ENCODE measurements around the gene NTSR1. TPM values are rescaled to one million over a fixed set of nuclear protein-coding genes. Genes with fewer than 3 reads are reported as not detected.

NTSR1 gene
- total and polyA plus RNA-seq, 2 experiments from 2014 or later, result 0.15 to 1.4 TPM

DNA sequence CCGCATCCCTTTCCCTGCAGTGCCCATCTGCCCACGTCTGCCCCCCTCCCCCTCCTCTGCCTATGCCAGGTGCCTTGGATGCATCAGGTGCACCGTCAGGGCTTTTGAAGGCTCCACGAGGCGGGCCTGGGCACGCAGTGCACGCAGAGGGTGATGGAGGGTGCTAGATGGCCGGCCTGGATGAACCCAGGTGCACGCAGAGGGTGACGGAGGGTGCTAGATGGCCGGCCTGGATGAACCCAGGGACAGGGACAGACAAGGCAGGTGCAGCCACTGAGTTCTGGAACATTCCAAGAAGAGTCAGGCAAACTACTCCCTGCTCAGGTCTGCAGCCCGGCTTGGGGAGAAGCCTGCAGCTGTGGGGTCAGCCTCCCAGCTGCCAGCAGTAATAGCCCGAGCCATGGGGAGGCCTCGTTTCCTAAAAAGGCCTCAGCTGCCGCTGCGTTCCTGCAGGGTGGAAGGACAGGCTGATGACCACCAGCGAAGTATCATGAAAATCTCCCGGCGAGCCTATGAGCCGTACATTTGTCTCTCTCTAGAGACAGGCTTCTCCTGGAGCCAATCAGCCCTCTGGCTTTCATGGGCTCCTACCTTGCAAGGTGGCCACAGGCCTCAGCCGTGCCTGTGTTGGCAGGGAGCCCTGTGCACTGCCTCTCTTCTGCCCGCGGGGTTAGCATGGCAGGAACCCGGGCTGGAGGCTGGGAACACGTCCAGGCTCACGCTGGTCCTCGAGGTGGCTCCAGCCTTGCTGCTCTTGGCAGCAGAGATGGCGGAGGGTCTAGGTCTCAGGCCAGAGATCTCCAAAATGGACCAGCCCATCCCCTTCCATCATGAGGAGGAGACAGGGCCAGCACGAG is 29.6 kb downstream of the NTSR1 start (continued):
- TF ChIP-seq, protein P1, sequence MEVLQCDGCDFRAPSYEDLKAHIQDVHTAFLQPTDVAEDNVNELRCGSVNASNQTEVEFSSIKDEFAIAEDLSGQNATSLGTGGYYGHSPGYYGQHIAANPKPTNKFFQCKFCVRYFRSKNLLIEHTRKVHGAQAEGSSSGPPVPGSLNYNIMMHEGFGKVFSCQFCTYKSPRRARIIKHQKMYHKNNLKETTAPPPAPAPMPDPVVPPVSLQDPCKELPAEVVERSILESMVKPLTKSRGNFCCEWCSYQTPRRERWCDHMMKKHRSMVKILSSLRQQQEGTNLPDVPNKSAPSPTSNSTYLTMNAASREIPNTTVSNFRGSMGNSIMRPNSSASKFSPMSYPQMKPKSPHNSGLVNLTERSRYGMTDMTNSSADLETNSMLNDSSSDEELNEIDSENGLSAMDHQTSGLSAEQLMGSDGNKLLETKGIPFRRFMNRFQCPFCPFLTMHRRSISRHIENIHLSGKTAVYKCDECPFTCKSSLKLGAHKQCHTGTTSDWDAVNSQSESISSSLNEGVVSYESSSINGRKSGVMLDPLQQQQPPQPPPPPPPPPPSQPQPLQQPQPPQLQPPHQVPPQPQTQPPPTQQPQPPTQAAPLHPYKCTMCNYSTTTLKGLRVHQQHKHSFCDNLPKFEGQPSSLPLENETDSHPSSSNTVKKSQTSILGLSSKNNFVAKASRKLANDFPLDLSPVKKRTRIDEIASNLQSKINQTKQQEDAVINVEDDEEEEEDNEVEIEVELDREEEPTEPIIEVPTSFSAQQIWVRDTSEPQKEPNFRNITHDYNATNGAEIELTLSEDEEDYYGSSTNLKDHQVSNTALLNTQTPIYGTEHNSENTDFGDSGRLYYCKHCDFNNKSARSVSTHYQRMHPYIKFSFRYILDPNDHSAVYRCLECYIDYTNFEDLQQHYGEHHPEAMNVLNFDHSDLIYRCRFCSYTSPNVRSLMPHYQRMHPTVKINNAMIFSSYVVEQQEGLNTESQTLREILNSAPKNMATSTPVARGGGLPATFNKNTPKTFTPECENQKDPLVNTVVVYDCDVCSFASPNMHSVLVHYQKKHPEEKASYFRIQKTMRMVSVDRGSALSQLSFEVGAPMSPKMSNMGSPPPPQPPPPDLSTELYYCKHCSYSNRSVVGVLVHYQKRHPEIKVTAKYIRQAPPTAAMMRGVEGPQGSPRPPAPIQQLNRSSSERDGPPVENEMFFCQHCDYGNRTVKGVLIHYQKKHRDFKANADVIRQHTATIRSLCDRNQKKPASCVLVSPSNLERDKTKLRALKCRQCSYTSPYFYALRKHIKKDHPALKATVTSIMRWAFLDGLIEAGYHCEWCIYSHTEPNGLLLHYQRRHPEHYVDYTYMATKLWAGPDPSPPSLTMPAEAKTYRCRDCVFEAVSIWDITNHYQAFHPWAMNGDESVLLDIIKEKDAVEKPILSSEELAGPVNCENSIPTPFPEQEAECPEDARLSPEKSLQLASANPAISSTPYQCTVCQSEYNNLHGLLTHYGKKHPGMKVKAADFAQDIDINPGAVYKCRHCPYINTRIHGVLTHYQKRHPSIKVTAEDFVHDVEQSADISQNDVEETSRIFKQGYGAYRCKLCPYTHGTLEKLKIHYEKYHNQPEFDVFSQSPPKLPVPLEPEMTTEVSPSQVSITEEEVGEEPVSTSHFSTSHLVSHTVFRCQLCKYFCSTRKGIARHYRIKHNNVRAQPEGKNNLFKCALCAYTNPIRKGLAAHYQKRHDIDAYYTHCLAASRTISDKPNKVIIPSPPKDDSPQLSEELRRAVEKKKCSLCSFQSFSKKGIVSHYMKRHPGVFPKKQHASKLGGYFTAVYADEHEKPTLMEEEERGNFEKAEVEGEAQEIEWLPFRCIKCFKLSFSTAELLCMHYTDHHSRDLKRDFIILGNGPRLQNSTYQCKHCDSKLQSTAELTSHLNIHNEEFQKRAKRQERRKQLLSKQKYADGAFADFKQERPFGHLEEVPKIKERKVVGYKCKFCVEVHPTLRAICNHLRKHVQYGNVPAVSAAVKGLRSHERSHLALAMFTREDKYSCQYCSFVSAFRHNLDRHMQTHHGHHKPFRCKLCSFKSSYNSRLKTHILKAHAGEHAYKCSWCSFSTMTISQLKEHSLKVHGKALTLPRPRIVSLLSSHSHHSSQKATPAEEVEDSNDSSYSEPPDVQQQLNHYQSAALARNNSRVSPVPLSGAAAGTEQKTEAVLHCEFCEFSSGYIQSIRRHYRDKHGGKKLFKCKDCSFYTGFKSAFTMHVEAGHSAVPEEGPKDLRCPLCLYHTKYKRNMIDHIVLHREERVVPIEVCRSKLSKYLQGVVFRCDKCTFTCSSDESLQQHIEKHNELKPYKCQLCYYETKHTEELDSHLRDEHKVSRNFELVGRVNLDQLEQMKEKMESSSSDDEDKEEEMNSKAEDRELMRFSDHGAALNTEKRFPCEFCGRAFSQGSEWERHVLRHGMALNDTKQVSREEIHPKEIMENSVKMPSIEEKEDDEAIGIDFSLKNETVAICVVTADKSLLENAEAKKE (CRISPR knock-in tag; IDR thresholded peaks at IDR 0.05), result no peak
- TF ChIP-seq EZH2phosphoT487 (IDR thresholded peaks at IDR 0.05; ENCODE audit: unreplicated experiment) (no peak), ZNF114 (CRISPR knock-in tag; IDR thresholded peaks at IDR 0.05) (no peak), ZNF331 (CRISPR knock-in tag; IDR thresholded peaks at IDR 0.05; ENCODE audit: low read depth) (no peak), JUNB (IDR thresholded peaks at IDR 0.05; ENCODE audit: unreplicated experiment) (no peak)
- TF ChIP-seq, protein P2, sequence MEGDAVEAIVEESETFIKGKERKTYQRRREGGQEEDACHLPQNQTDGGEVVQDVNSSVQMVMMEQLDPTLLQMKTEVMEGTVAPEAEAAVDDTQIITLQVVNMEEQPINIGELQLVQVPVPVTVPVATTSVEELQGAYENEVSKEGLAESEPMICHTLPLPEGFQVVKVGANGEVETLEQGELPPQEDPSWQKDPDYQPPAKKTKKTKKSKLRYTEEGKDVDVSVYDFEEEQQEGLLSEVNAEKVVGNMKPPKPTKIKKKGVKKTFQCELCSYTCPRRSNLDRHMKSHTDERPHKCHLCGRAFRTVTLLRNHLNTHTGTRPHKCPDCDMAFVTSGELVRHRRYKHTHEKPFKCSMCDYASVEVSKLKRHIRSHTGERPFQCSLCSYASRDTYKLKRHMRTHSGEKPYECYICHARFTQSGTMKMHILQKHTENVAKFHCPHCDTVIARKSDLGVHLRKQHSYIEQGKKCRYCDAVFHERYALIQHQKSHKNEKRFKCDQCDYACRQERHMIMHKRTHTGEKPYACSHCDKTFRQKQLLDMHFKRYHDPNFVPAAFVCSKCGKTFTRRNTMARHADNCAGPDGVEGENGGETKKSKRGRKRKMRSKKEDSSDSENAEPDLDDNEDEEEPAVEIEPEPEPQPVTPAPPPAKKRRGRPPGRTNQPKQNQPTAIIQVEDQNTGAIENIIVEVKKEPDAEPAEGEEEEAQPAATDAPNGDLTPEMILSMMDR (conservative IDR thresholded peaks at IDR 0.05; ENCODE audit: low read depth in 2 of 2), result no peak

GRCh38 chr20:62739067-62739466 is 30.4 kb downstream of the NTSR1 start:
- Mint-ChIP-seq H3K27me3 (ENCODE audit: insufficient read depth, low read depth, poor library complexity) (peaks cover 8% of the 10 kb centered on the region), H3K4me1 (peaks cover 25% of the 10 kb centered on the region), H3K9me3 (no peaks in the 10 kb centered on the region), H3K36me3 (ENCODE audit: low read depth) (no peaks in the 10 kb centered on the region), H3K27ac (no peak overlapping the region), H3K4me3 (no peak overlapping the region)
- H3K79me2 ChIP-seq (replicated peaks; ENCODE audit: insufficient read depth), result no peaks in the 10 kb centered on the region
- H3K36me3 ChIP-seq (ENCODE audit: insufficient read depth), result no peaks in the 10 kb centered on the region
- no peaks in the 10 kb centered on the region for H3K4me1 ChIP-seq (ENCODE audit: insufficient read depth)
- no peak for ATAC-seq
- H3K27ac ChIP-seq (ENCODE audit: low read depth), result no peak overlapping the region
- no peak overlapping the region for H2AFZ ChIP-seq
- H3K27me3 ChIP-seq (ENCODE audit: insufficient read depth), result no peaks in the 10 kb centered on the region
- DNase-seq (ENCODE audit: low spot score), result no peak
- no peaks in the 10 kb centered on the region for H4K20me1 ChIP-seq (replicated peaks; ENCODE audit: insufficient read depth)
- H3K9me2 ChIP-seq (ENCODE audit: insufficient read depth), result no peaks in the 10 kb centered on the region
- H3F3A ChIP-seq (replicated peaks; ENCODE audit: low read depth), result 0 out of 2 replicates have a peak, but pooled peaks cover 3% of the 10 kb centered on the region
- H3K4me3 ChIP-seq, result no peak overlapping the region
- H3K4me2 ChIP-seq, result no peak overlapping the region
- TF ChIP-seq, protein P2 (conservative IDR thresholded peaks at IDR 0.05; ENCODE audit: low read depth in 2 of 2), result no peak
- no peak for TF ChIP-seq EZH2 (IDR thresholded peaks at IDR 0.05; ENCODE audit: low read depth, unreplicated experiment)
- no peak for TF ChIP-seq EZH2phosphoT487 (IDR thresholded peaks at IDR 0.05; ENCODE audit: unreplicated experiment)
- TF ChIP-seq ETS1 (IDR thresholded peaks at IDR 0.05), result no peak
- TF ChIP-seq ZNF331 (CRISPR knock-in tag; IDR thresholded peaks at IDR 0.05; ENCODE audit: low read depth), result no peak

Measured in GM23338 (cell line).